HG03066 (cell line): ENCODE measurements around the gene EML2.

Experiments
- ATAC-seq: cut with Tn5 transposase; IDR thresholded peaks from one replicate; pipeline ENCODE4 v1.9.1; 2021; ENCODE audit warnings: low read depth; ENCODE audit not compliant: unreplicated experiment

Gene EML2

DNA sequence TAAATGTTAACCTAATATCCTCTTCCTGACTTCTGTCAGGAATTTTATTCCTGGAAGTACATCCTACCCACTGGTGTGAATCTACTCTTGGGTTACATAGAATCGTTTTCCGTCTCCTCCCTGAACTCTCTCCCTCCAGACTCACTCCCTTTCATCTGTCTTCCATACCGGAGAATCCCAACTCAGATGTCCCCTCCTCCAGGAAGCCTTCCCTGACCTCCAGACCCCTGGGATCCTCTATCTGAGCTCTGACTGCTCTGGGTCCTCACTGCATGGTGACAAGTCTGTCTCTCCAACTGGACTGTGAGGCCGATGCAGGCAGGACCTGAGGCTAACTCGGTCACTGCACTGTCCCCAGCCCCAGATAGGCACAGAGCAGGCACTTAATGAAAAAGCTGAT is 79.2 kb downstream of the EML2 start:
- no peak for ATAC-seq
